GM21717 (cell line): ENCODE results near the gene KLRK1.
A peak's percentile ranks its signal among the peaks of the same experiment; 100 is the strongest.
"Not testable (repeated sequence)": the region's sequence is repeated elsewhere in the genome, so short reads cannot be mapped to it uniquely, and the experiment has no call there.

ENCODE experiments used
- ATAC-seq: cut with Tn5 transposase; IDR thresholded peaks from one replicate; pipeline ENCODE4 v1.9.1; 2021; ENCODE audit warnings: mild to moderate bottlenecking, moderate library complexity; ENCODE audit not compliant: unreplicated experiment

KLRK1 gene

GRCh38 chr12:10388624-10389413 lies 1.0 kb downstream of the KLRK1 start:
- ATAC-seq: no peak

DNA sequence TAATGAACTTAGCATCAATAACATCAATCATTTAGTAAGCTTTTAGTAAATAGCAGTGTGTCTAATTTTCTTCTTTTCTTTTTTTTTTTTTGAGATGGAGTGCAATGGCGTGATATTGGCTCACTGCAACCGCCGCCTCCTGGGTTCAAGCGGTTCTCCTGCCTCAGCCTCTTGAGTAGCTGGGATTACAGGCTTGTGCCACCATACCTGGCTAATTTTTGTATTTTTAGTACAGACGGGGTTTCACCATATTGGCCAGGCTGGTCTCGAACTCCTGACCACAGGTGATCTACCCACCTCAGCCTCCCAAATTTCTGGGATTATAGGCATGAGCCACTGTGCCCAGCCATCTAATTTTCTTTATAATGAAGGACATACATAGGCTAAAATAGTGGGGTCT lies 2.3 kb downstream of the KLRK1 start:
- not testable (repeated sequence) for ATAC-seq

DNA sequence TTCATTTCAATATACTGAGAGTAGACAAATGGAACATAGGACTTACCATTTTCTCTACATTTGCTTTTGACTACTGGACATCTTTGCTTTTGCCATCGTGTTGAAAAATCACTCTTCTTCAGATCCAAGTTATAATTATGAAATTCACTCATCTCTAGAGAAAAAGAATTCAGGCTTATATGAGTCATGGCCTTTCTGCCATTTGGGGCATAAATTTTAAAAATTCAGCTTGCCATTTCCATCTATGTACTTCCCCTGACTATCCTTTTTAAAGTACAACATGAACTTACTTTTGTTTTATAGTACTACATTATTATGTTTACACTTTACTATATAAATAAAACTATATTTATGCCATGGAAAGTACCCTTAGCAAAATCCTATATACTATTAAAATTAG lies 3.0 kb downstream of the KLRK1 start:
- no peak for ATAC-seq

GRCh38 chr12:10385166-10385613 lies 4.7 kb downstream of the KLRK1 start:
- no peak for ATAC-seq

- no peak for ATAC-seq
These were observed 5.7 kb downstream of the KLRK1 start for GRCh38 chr12:10384191-10384590.

GRCh38 chr12:10381928-10382628 lies 7.8 kb downstream of the KLRK1 start:
- ATAC-seq: no peak

- not testable (repeated sequence) for ATAC-seq
These were observed 11.1 kb downstream of the KLRK1 start for GRCh38 chr12:10378737-10379136.

GRCh38 chr12:10374624-10375018 lies 15.2 kb downstream of the KLRK1 start:
- no peak for ATAC-seq

GRCh38 chr12:10372559-10372958 lies 17.3 kb downstream of the KLRK1 start:
- no peak for ATAC-seq

DNA sequence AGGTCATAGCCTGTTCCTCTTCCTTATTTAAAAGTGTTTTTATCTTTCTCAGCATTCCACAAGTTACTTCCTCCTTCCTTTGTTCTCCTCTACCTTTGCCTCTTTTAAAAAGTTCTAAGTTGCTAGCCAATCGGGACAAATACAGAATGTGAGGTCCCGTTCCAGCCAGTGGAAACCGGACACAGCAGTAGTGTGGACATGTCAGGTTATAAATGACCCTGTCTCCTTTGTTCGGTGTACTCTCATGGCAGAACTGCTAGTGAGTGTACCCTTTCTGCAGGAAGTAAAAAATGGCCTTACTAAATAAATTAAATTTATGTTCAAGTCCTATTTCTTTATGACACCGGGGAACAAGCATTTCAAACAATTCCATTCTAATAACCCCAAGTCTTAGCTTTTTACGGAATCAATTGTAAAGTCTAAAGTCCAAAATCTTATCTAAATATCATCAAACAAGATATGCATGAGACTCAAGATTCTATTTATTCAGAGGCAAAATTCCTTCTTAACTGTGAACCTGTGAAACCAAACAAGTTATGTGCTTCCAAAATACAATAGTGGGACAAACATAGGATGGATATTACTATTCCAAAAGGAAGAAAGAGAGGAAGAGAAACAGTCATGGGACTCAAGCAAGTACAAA lies 17.8 kb downstream of the KLRK1 start:
- ATAC-seq: not testable (repeated sequence)

- ATAC-seq: no peak
These were observed 20.1 kb downstream of the KLRK1 start for GRCh38 chr12:10369557-10370415.

DNA sequence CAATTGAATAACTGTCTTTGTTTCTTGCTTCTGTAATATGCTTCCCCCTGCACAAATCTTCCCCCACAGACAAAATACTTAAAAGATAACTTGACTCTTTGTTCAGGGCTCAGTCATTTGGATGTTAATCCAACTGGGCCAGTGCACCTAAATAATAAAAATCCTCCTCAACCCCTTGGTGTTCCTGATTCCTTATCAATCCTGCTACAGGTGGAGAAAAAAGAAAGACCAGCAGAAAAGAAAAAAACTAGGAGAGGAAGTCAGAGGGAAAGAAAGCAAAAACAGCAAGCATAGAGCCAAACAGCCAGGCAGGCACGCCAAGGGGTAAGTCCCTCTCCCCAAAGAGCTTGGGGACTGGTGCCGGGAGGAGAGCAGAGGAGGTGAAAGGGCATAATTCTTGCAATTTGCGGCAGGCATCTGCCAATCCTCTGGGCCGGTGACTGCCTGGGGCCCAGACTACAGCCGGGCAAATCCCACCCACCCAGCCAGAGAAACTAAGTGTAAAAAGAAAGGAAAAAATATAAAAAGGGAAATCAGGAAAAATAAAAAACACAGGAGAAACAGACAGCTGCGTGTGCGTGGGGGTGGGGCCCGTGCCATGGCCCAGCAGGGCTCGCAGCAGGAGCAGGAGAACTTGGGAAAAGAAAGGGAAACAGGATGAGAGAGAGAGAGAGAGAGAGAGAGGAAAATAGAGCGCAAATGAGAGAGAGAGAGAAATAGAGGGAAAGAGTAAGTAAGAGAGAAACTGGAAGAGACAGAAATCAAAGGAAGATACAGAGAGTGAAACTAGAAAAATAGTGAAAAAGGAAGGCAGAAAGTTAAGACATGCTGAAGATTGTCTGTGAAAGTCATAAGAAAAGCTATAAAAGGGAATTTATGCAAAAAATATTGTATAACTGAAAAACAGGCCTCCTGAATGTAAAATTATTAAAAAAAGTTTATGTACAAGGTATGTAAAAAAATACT lies 21.4 kb downstream of the KLRK1 start:
- ATAC-seq: no peak

GRCh38 chr12:10367714-10368113 lies 22.1 kb downstream of the KLRK1 start:
- not testable (repeated sequence) for ATAC-seq

- no peak for ATAC-seq
These were observed 23.0 kb downstream of the KLRK1 start for GRCh38 chr12:10366875-10367274.

GRCh38 chr12:10365696-10366405 lies 24.0 kb downstream of the KLRK1 start:
- ATAC-seq: no peak

DNA sequence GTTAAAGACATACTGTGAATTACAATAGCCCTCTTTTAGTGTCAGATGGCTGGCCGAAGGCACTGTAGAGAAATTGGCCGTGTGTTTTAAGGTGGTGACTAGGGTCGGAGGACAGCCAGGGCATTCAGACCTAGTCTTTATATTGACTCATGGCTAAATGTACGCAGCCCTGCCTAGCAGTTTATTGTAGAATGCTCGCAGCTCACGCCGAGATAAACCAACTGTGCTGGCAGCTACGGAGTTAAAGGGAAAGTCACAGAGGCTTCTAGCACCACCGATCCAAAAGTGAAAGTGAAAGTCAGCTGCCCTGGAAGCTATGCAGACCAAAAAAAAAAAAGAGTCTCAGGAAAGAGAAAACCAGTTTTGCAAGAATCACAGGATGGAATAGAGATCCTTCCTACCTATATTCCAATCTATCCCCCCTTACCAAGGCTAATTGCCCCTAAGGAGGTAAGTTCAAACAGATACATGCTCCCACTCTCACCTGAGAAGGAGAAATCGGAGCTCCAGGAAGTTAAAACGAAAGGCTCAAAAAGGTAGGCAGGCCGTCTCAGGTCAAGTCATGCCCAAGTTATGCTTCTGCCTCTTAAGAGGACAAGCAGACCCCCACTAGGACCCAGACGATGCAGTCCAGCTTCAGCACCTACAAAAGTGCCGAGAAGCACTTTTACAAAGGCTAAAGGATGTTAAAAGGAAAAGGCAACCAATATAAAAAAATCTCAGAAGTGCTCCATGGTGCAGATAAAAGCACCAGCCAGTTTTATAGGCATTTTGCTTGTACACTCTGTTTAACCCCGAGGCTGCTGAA lies 24.8 kb downstream of the KLRK1 start:
- ATAC-seq: peak; percentile 63

- ATAC-seq: peak; percentile 76
These were observed 25.7 kb downstream of the KLRK1 start for GRCh38 chr12:10363914-10364814.
